ENCODE data around the gene DYSF.

DNA sequence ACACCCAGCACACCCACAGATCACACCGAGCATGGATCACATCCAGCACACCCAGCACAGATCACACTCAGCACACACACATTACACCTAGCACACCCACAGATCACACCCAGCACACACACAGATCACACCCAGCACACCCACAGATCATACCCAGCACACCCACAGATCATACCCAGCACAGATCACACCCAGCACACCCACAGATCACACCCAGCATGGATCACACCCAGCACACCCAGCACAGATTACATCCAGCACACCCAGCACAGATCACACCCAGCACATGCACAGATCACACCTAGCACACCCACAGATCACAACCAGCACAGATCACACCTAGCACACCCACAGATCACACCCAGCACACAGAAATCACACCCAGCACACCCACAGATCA, 118.6 kb downstream of the DYSF start:
- TF ChIP-seq, protein P1, sequence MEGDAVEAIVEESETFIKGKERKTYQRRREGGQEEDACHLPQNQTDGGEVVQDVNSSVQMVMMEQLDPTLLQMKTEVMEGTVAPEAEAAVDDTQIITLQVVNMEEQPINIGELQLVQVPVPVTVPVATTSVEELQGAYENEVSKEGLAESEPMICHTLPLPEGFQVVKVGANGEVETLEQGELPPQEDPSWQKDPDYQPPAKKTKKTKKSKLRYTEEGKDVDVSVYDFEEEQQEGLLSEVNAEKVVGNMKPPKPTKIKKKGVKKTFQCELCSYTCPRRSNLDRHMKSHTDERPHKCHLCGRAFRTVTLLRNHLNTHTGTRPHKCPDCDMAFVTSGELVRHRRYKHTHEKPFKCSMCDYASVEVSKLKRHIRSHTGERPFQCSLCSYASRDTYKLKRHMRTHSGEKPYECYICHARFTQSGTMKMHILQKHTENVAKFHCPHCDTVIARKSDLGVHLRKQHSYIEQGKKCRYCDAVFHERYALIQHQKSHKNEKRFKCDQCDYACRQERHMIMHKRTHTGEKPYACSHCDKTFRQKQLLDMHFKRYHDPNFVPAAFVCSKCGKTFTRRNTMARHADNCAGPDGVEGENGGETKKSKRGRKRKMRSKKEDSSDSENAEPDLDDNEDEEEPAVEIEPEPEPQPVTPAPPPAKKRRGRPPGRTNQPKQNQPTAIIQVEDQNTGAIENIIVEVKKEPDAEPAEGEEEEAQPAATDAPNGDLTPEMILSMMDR (IDR thresholded peaks at IDR 0.05) = no peak
- TF ChIP-seq POLR2AphosphoS5 (IDR thresholded peaks at IDR 0.05) (no peak), POLR2A (IDR thresholded peaks at IDR 0.05) (no peak)

Data from transverse colon (tissue), 4 donors.